Cardiac fibroblast (primary cell): ENCODE data around the gene SLMAP.
A peak's percentile ranks its signal among the peaks of the same experiment; 100 is the strongest.

Experiments used
- DNase-seq, 2 donors: peaks; one replicate each; pipeline versions ENCODE4 v3.0.0 to v3.0.0-alpha.2; 2010; ENCODE audit warnings: low read depth in 2 of 2
- H3K4me3 ChIP-seq, 2 donors: replicated peaks in 1 of 2; 1 replicate in 1 of 2; 2 replicates in 1 of 2; pipeline ENCODE4 v1.5.1; 2011; ENCODE audit warnings: low read depth in 2 of 2, low read length in 2 of 2, mild to moderate bottlenecking in 2 of 2, moderate library complexity in 1 of 2
- CTCF ChIP-seq: IDR thresholded peaks from one replicate; pipeline ENCODE4 v1.5.1; 2011; ENCODE audit warnings: low read depth, mild to moderate bottlenecking, low read length, inconsistent platforms

SLMAP gene

GRCh38 chr3:57718118-57718517 lies 38.0 kb upstream of the SLMAP start:
- TF ChIP-seq CTCF: no peak
- no peak overlapping the region for H3K4me3 ChIP-seq

GRCh38 chr3:57726397-57726796 lies 29.7 kb upstream of the SLMAP start:
- TF ChIP-seq CTCF: no peak

More at GRCh38 chr3:57718118-57718517, 38.0 kb upstream of the SLMAP start:
- DNase-seq: no peak

GRCh38 chr3:57727106-57727505 lies 29.0 kb upstream of the SLMAP start:
- peak in 1 of 2 donors; percentile 42 for DNase-seq
- no peak overlapping the region for H3K4me3 ChIP-seq
- no peak for TF ChIP-seq CTCF

More at GRCh38 chr3:57726397-57726796, 29.7 kb upstream of the SLMAP start:
- no peak overlapping the region for H3K4me3 ChIP-seq
- no peak for DNase-seq

- TF ChIP-seq CTCF: no peak
- no peak for DNase-seq
- H3K4me3 ChIP-seq: no peak overlapping the region
Observed at GRCh38 chr3:57729334-57730045, 26.6 kb upstream of the SLMAP start.

- no peak for TF ChIP-seq CTCF
- no peak overlapping the region for H3K4me3 ChIP-seq
- DNase-seq: no peak
Observed at GRCh38 chr3:57730682-57731081, 25.4 kb upstream of the SLMAP start.

GRCh38 chr3:57731311-57731710 lies 24.8 kb upstream of the SLMAP start:
- no peak overlapping the region for H3K4me3 ChIP-seq
- DNase-seq: no peak
- TF ChIP-seq CTCF: no peak

- TF ChIP-seq CTCF: no peak
- DNase-seq: no peak
- H3K4me3 ChIP-seq: no peak overlapping the region
Observed at GRCh38 chr3:57733790-57734189, 22.3 kb upstream of the SLMAP start.
